ENCODE results near the gene MYF6. TPM values are rescaled to one million over a fixed set of nuclear protein-coding genes. Genes with fewer than 3 reads are reported as not detected.

The MYF6 gene
- total RNA-seq, 1 donor from 2014 or later = 0.16 TPM

GRCh38 chr12:80677994-80678393, 29.4 kb upstream of the MYF6 start:
- Mint-ChIP-seq H3K27ac (no peak overlapping the region), H3K4me3 (no peak overlapping the region), H3K27me3 (ENCODE audit: low read depth) (no peaks in the 10 kb centered on the region), H3K9me3 (no peaks in the 10 kb centered on the region), H3K4me1 (peaks cover 4% of the 10 kb centered on the region), H3K36me3 (no peaks in the 10 kb centered on the region)
- no peak for DNase-seq (ENCODE audit: low spot score in 2 of 2, unreplicated experiment in 2 of 2)
- no peak for TF ChIP-seq CTCF (IDR thresholded peaks at IDR 0.05; ENCODE audit: unreplicated experiment)

GRCh38 chr12:80679346-80680131, 27.9 kb upstream of the MYF6 start:
- no peak for DNase-seq (ENCODE audit: low spot score in 2 of 2, unreplicated experiment in 2 of 2)
- Mint-ChIP-seq H3K36me3 (no peaks in the 10 kb centered on the region), H3K4me1 (peaks cover 8% of the 10 kb centered on the region), H3K4me3 (no peak overlapping the region), H3K9me3 (no peaks in the 10 kb centered on the region), H3K27me3 (ENCODE audit: low read depth) (no peaks in the 10 kb centered on the region), H3K27ac (no peak overlapping the region)
- no peak for TF ChIP-seq CTCF (IDR thresholded peaks at IDR 0.05; ENCODE audit: unreplicated experiment)

GRCh38 chr12:80681287-80681686, 26.1 kb upstream of the MYF6 start:
- Mint-ChIP-seq H3K4me3 (no peak overlapping the region), H3K36me3 (no peaks in the 10 kb centered on the region), H3K27me3 (ENCODE audit: low read depth) (no peaks in the 10 kb centered on the region)

GRCh38 chr12:80681786-80682185, 25.6 kb upstream of the MYF6 start:
- Mint-ChIP-seq H3K27me3 (ENCODE audit: low read depth) (no peaks in the 10 kb centered on the region), H3K27ac (no peak overlapping the region), H3K36me3 (no peaks in the 10 kb centered on the region), H3K9me3 (peaks cover 2% of the 10 kb centered on the region), H3K4me1 (peaks cover 4% of the 10 kb centered on the region), H3K4me3 (no peak overlapping the region)
- no peak for DNase-seq (ENCODE audit: low spot score in 2 of 2, unreplicated experiment in 2 of 2)
- TF ChIP-seq CTCF (IDR thresholded peaks at IDR 0.05; ENCODE audit: unreplicated experiment) = no peak

More at GRCh38 chr12:80681287-80681686, 26.1 kb upstream of the MYF6 start:
- TF ChIP-seq CTCF (IDR thresholded peaks at IDR 0.05; ENCODE audit: unreplicated experiment) = no peak
- DNase-seq (ENCODE audit: low spot score in 2 of 2, unreplicated experiment in 2 of 2) = no peak
- Mint-ChIP-seq H3K4me1 (peaks cover 4% of the 10 kb centered on the region), H3K9me3 (no peaks in the 10 kb centered on the region), H3K27ac (no peak overlapping the region)

GRCh38 chr12:80684077-80684495, 23.3 kb upstream of the MYF6 start:
- no peaks in the 10 kb centered on the region for H3K27me3 Mint-ChIP-seq (ENCODE audit: low read depth)
- H3K9me3 Mint-ChIP-seq = peaks cover 11% of the 10 kb centered on the region
- H3K4me3 Mint-ChIP-seq = peak overlapping the region; percentile 39
- no peaks in the 10 kb centered on the region for H3K36me3 Mint-ChIP-seq
- H3K27ac Mint-ChIP-seq = no peak overlapping the region
- no peak for TF ChIP-seq CTCF (IDR thresholded peaks at IDR 0.05; ENCODE audit: unreplicated experiment)
- H3K4me1 Mint-ChIP-seq = peaks cover 4% of the 10 kb centered on the region
- DNase-seq (ENCODE audit: low spot score in 2 of 2, unreplicated experiment in 2 of 2) = no peak
